HepG2 (cell line): ENCODE data around the gene WDR6. TPM values are rescaled to one million over a fixed set of nuclear protein-coding genes. Genes with fewer than 3 reads are reported as not detected.
A peak's percentile ranks its signal among the peaks of the same experiment; 100 is the strongest.

ENCODE experiments used
- CBX1 ChIP-seq: IDR thresholded peaks from one replicate; pipeline ENCODE4 v1.6.1; 2016; ENCODE audit warnings: antibody characterized with exemption, low read depth
- CENPBD1 ChIP-seq: sonication (generic); formaldehyde crosslinking; IDR thresholded peaks from 2 replicates; pipeline ENCODE4 v1.8.0; 2022; ENCODE audit warnings: missing genetic modification reagents, low read depth, mild to moderate bottlenecking, borderline replicate concordance
- CREB1 ChIP-seq, 2 experiments: fragments of 450-650 bp in 1 of 2; IDR thresholded peaks; 2 replicates each; pipeline ENCODE4 v1.6.1; 2016 to 2017; ENCODE audit warnings: control low read depth in 1 of 2, mild to moderate bottlenecking in 1 of 2, missing compliant biosample characterization in 1 of 2, missing genetic modification characterization in 1 of 2
- ETV5 ChIP-seq: IDR thresholded peaks from 2 replicates; pipeline ENCODE4 v1.6.1; 2018; ENCODE audit warnings: missing biosample characterization, missing genetic modification reagents, inconsistent platforms, borderline replicate concordance
- GMEB2 ChIP-seq: IDR thresholded peaks from 2 replicates; pipeline ENCODE4 v1.6.1; 2016; ENCODE audit warnings: missing biosample characterization, missing genetic modification reagents, low read depth
- KDM3A ChIP-seq: IDR thresholded peaks from 2 replicates; pipeline ENCODE4 v1.6.1; 2018; ENCODE audit warnings: low read depth, missing compliant biosample characterization
- LBX2 ChIP-seq: sonication (generic); formaldehyde crosslinking; IDR thresholded peaks from 2 replicates; pipeline ENCODE4 v1.5.0; 2020; ENCODE audit warnings: missing genetic modification reagents, mild to moderate bottlenecking, borderline replicate concordance
- MZF1 ChIP-seq: sonication (generic); formaldehyde crosslinking; IDR thresholded peaks from 2 replicates; pipeline ENCODE4 v1.8.1; 2023; ENCODE audit warnings: mild to moderate bottlenecking, missing genetic modification reagents, borderline replicate concordance
- NFIC ChIP-seq: IDR thresholded peaks from 2 replicates; pipeline ENCODE4 v1.6.1; 2012; ENCODE audit warnings: mild to moderate bottlenecking, low read length, inconsistent platforms
- NRL ChIP-seq: sonication (generic); formaldehyde crosslinking; IDR thresholded peaks from 2 replicates; pipeline ENCODE4 v1.5.0; 2020; ENCODE audit warnings: missing genetic modification reagents, mild to moderate bottlenecking, moderate library complexity, borderline replicate concordance
- PHB2 ChIP-seq: fragments of 450-650 bp; IDR thresholded peaks from 2 replicates; pipeline ENCODE4 v1.6.1; 2018; ENCODE audit not compliant: partially characterized antibody
- PHF5A ChIP-seq: IDR thresholded peaks from one replicate; pipeline ENCODE4 v1.6.1; 2018; ENCODE audit warnings: low read depth, missing genetic modification reagents; ENCODE audit not compliant: unreplicated experiment
- RNF2 ChIP-seq: fragments of 450-650 bp; conservative IDR thresholded peaks from 2 replicates; pipeline ENCODE4 v1.6.1; 2016; ENCODE audit warnings: low read depth
- SCMH1 ChIP-seq: sonication (generic); formaldehyde crosslinking; IDR thresholded peaks from 2 replicates; pipeline ENCODE4 v1.9.0; 2021; ENCODE audit warnings: missing genetic modification reagents, mild to moderate bottlenecking, borderline replicate concordance
- SKIL ChIP-seq: sonication (generic); formaldehyde crosslinking; IDR thresholded peaks from 2 replicates; pipeline ENCODE4 v1.8.0; 2022; ENCODE audit warnings: missing genetic modification reagents, mild to moderate bottlenecking, moderate library complexity, borderline replicate concordance
- SMAD9 ChIP-seq: sonication (generic); formaldehyde crosslinking; IDR thresholded peaks from 2 replicates; pipeline ENCODE4 v1.5.1; 2020; ENCODE audit warnings: mild to moderate bottlenecking, missing genetic modification reagents
- ZBTB38 ChIP-seq: sonication (generic); formaldehyde crosslinking; IDR thresholded peaks from 2 replicates; pipeline ENCODE4 v1.5.1; 2020; ENCODE audit warnings: mild to moderate bottlenecking, missing genetic modification reagents
- ZNF17 ChIP-seq: sonication (generic); formaldehyde crosslinking; IDR thresholded peaks from 2 replicates; pipeline ENCODE4 v1.5.0; 2020; ENCODE audit warnings: mild to moderate bottlenecking, missing genetic modification reagents
- ZNF225 ChIP-seq: sonication (generic); formaldehyde crosslinking; IDR thresholded peaks from 2 replicates; pipeline ENCODE4 v1.4.0; 2020; ENCODE audit warnings: mild to moderate bottlenecking, missing genetic modification reagents
- ZNF382 ChIP-seq: sonication (generic); formaldehyde crosslinking; IDR thresholded peaks from 2 replicates; pipeline ENCODE4 v1.5.0; 2020; ENCODE audit warnings: missing genetic modification reagents, mild to moderate bottlenecking, borderline replicate concordance
- ZNF496 ChIP-seq: sonication (generic); formaldehyde crosslinking; IDR thresholded peaks from 2 replicates; pipeline ENCODE4 v1.8.1; 2023; ENCODE audit warnings: mild to moderate bottlenecking, moderate library complexity, missing genetic modification reagents; ENCODE audit not compliant: insufficient replicate concordance
- ZNF552 ChIP-seq: sonication (generic); formaldehyde crosslinking; IDR thresholded peaks from 2 replicates; pipeline ENCODE4 v1.9.0; 2022; ENCODE audit warnings: missing genetic modification reagents, mild to moderate bottlenecking, borderline replicate concordance
- ZNF570 ChIP-seq: sonication (generic); formaldehyde crosslinking; IDR thresholded peaks from 2 replicates; pipeline ENCODE4 v1.4.0; 2020; ENCODE audit warnings: mild to moderate bottlenecking, missing genetic modification reagents, borderline replicate concordance
- ZNF615 ChIP-seq: sonication (generic); formaldehyde crosslinking; IDR thresholded peaks from 2 replicates; pipeline ENCODE4 v1.5.0; 2020; ENCODE audit warnings: mild to moderate bottlenecking, missing genetic modification reagents, borderline replicate concordance
- ZNF619 ChIP-seq: sonication (generic); formaldehyde crosslinking; IDR thresholded peaks from 2 replicates; pipeline ENCODE4 v1.4.0; 2020; ENCODE audit warnings: mild to moderate bottlenecking, missing genetic modification reagents
- ZSCAN22 ChIP-seq: sonication (generic); formaldehyde crosslinking; IDR thresholded peaks from 2 replicates; pipeline ENCODE4 v1.4.0; 2020; ENCODE audit warnings: mild to moderate bottlenecking, missing genetic modification reagents
- polyA plus RNA-seq, 8 experiments: library from polyadenylated mRNA; depleted of rRNA in 3 of 8; stranded (reverse) in 7 of 8; unstranded in 1 of 8; fragments of >200 nt; fragmentation: Illumina TruSeq in 4 of 8; extraction: Trizol in 4 of 8; gene quantifications; 2 replicates each; pipeline versions ENCODE4 v1.2.1 to v1.2.3, GENCODE V29; 2011 to 2016; ENCODE audit warnings: low read depth in 4 of 8, missing spikeins in 1 of 8, mixed read lengths in 1 of 8; ENCODE audit not compliant: insufficient read depth in 1 of 8
- total RNA-seq, 5 experiments: library from RNA; depleted of rRNA; stranded (reverse); fragments of >200 nt; fragmentation: Illumina TruSeq; extraction: Trizol; gene quantifications; 2 replicates each; pipeline ENCODE4 v1.2.3, GENCODE V29; 2016; ENCODE audit warnings: low read depth in 1 of 5

WDR6 gene
- total and polyA plus RNA-seq, 2 of the 13 experiments (the other 11 are each of a cell fraction or from before 2014, with no cell fraction given), result 73.4 to 139 TPM

GRCh38 chr3:49021813-49022687, 14.9 kb downstream of the WDR6 start, which contains the start of gene NDUFAF3 (continued):
- TF ChIP-seq ZNF496 (CRISPR knock-in tag) (no peak), GMEB2 (peak; percentile 74), CENPBD1 (CRISPR knock-in tag) (no peak), ZNF17 (peak; percentile 91; the same call in 1 of the 2 replicates), SCMH1 (CRISPR knock-in tag) (no peak), ZNF615 (no peak), ZNF382 (CRISPR knock-in tag) (no peak), SMAD9 (CRISPR knock-in tag) (no peak), LBX2 (no peak), ZBTB38 (CRISPR knock-in tag) (no peak), CBX1 (no peak), ZNF619 (CRISPR knock-in tag) (peak; percentile 33; the same call in 1 of the 2 replicates), ZNF552 (CRISPR knock-in tag) (peak; percentile 54), SKIL (no peak), NFIC (no peak), PHB2 (no peak), RNF2 (peak; percentile 31; the same call in 1 of the 2 replicates), KDM3A (no peak), CREB1 (IDR thresholded peaks at IDR 0.05) (peak; percentile 55), CREB1 (CRISPR knock-in tag; IDR thresholded peaks at IDR 0.05) (no peak), PHF5A (CRISPR knock-in tag) (peak; percentile 54), ZSCAN22 (no peak), ZNF570 (CRISPR knock-in tag) (no peak), NRL (CRISPR knock-in tag) (no peak; the same call in 1 of the 2 replicates), ETV5 (no peak; the same call in 1 of the 2 replicates), MZF1 (CRISPR knock-in tag) (no peak), ZNF225 (0 out of 2 replicates have a peak, but pooled peaks have one; percentile 67)
